Activated CD8-positive, alpha-beta memory T cell treated with anti-CD3 and anti-CD28 coated beads, Interleukin-2, amount 50 U/mL, for 1 hour (primary cell): Measurements from ENCODE around the gene PFN2.
A peak's percentile ranks its signal among the peaks of the same experiment; 100 is the strongest.
"Not testable (repeated sequence)": the region's sequence is repeated elsewhere in the genome, so short reads cannot be mapped to it uniquely, and the experiment has no call there.

Experiments used
- DNase-seq: peaks from one replicate; pipeline ENCODE4 v3.0.0-alpha.2; 2020; ENCODE audit errors: extremely low read depth

Gene PFN2

GRCh38 chr3:149970716-149971402 lies at the start of gene PFN2:
Gene PFN2 (minus strand): TSS chr3:149970895. CDS start chr3:149970856, 39 bp downstream.
- DNase-seq = no peak

- no peak for DNase-seq
Observed at GRCh38 chr3:150015901-150016300, 45.2 kb upstream of the PFN2 start.

GRCh38 chr3:150014782-150015181 lies 44.1 kb upstream of the PFN2 start:
- no peak for DNase-seq

GRCh38 chr3:150013801-150014200 lies 43.1 kb upstream of the PFN2 start:
- no peak for DNase-seq

- DNase-seq = no peak
Observed at GRCh38 chr3:150006794-150007193, 36.1 kb upstream of the PFN2 start.

GRCh38 chr3:150005243-150006112 lies 34.8 kb upstream of the PFN2 start:
- no peak for DNase-seq

- no peak for DNase-seq
Observed at GRCh38 chr3:150000641-150001040, 29.9 kb upstream of the PFN2 start.

GRCh38 chr3:149999421-149999820 lies 28.7 kb upstream of the PFN2 start:
- DNase-seq = no peak

- no peak for DNase-seq
Observed at GRCh38 chr3:149998946-149999345, 28.3 kb upstream of the PFN2 start.

- no peak for DNase-seq
Observed at GRCh38 chr3:149992416-149993058, 21.8 kb upstream of the PFN2 start.

GRCh38 chr3:149990423-149990948 lies 19.8 kb upstream of the PFN2 start:
- no peak for DNase-seq

GRCh38 chr3:149989307-149989706 lies 18.6 kb upstream of the PFN2 start:
- DNase-seq = no peak

- DNase-seq = no peak
Observed at GRCh38 chr3:149983628-149984027, 12.9 kb upstream of the PFN2 start.

GRCh38 chr3:149983053-149983452 lies 12.4 kb upstream of the PFN2 start:
- DNase-seq = not testable (repeated sequence)

- DNase-seq = not testable (repeated sequence)
Observed at GRCh38 chr3:149981979-149982378, 11.3 kb upstream of the PFN2 start.

- no peak for DNase-seq
Observed at GRCh38 chr3:149977386-149977785, 6.7 kb upstream of the PFN2 start.

GRCh38 chr3:149975919-149976318 lies 5.2 kb upstream of the PFN2 start:
- no peak for DNase-seq

GRCh38 chr3:149971403-149972075 lies 844 bp upstream of the PFN2 start:
- no peak for DNase-seq

- peak; percentile 50 for DNase-seq
Observed at GRCh38 chr3:149969940-149970715, 567 bp downstream of the PFN2 start.

- DNase-seq = no peak
Observed at GRCh38 chr3:149969110-149969939, 1.4 kb downstream of the PFN2 start.
